GM12878 (cell line): Measurements from ENCODE around the gene EFNA1.

Source experiments
- BHLHE40 ChIP-seq, 2 experiments: fragments of 450-650 bp in 1 of 2; IDR thresholded peaks; 2 replicates each; pipeline ENCODE4 v1.6.1; 2011 to 2017; ENCODE audit warnings: low read depth in 2 of 2, borderline replicate concordance in 1 of 2, improper control_type of control experiment in 1 of 2, low read length in 1 of 2, mild to moderate bottlenecking in 1 of 2
- CEBPB ChIP-seq, 2 experiments: fragments of 150-350 bp in 1 of 2; IDR thresholded peaks; 2 replicates each; pipeline ENCODE4 v1.6.1; 2012 to 2014; ENCODE audit warnings: low read depth in 2 of 2, low read length in 2 of 2, borderline replicate concordance in 1 of 2, inconsistent platforms in 1 of 2
- CHD2 ChIP-seq: IDR thresholded peaks from 2 replicates; pipeline ENCODE4 v1.6.1; 2011; ENCODE audit warnings: low read depth, low read length, improper control_type of control experiment, borderline replicate concordance
- EZH2 ChIP-seq: IDR thresholded peaks from 2 replicates; pipeline ENCODE4 v1.6.1; 2012; ENCODE audit warnings: low read depth, mild to moderate bottlenecking, control low read depth, inconsistent platforms, low read length, borderline replicate concordance; ENCODE audit not compliant: control insufficient read depth
- KDM1A ChIP-seq: fragments of 200-600 bp; sonication (generic); IDR thresholded peaks from 2 replicates; pipeline ENCODE4 v1.6.1; 2016; ENCODE audit warnings: borderline replicate concordance
- POLR2A ChIP-seq: IDR thresholded peaks from 2 replicates; pipeline ENCODE4 v1.6.1; 2011; ENCODE audit warnings: low read depth, mild to moderate bottlenecking, low read length
- SP1 ChIP-seq: IDR thresholded peaks from one replicate; pipeline ENCODE4 v1.6.1; 2011; ENCODE audit warnings: low read depth, low read length
- TF ChIP-seq, protein P1 (sequence below): IDR thresholded peaks from 2 replicates; pipeline ENCODE4 v1.6.1; 2012; ENCODE audit warnings: low read depth, low read length, improper control_type of control experiment
- TF ChIP-seq, protein P2 (sequence below), 3 experiments: IDR thresholded peaks in 2 of 3; conservative IDR thresholded peaks in 1 of 3; 2 replicates each; pipeline ENCODE4 v1.5.1; 2011; ENCODE audit warnings: low read depth in 3 of 3, low read length in 3 of 3, mild to moderate bottlenecking in 3 of 3, control low read depth in 2 of 3, moderate library complexity in 2 of 3, inconsistent platforms in 1 of 3, mixed read lengths in 1 of 3; ENCODE audit not compliant: control insufficient read depth in 2 of 3, insufficient read depth in 1 of 3; ENCODE audit errors: extremely low read depth in 1 of 3
- TF ChIP-seq, protein P3 (sequence below): fragments of 450-650 bp; IDR thresholded peaks from 2 replicates; pipeline ENCODE4 v1.6.1; 2017; ENCODE audit warnings: mild to moderate bottlenecking
- TF ChIP-seq, protein P4 (sequence below): IDR thresholded peaks from 2 replicates; pipeline ENCODE4 v1.6.1; 2012; ENCODE audit warnings: low read depth, low read length, improper control_type of control experiment

DNA sequence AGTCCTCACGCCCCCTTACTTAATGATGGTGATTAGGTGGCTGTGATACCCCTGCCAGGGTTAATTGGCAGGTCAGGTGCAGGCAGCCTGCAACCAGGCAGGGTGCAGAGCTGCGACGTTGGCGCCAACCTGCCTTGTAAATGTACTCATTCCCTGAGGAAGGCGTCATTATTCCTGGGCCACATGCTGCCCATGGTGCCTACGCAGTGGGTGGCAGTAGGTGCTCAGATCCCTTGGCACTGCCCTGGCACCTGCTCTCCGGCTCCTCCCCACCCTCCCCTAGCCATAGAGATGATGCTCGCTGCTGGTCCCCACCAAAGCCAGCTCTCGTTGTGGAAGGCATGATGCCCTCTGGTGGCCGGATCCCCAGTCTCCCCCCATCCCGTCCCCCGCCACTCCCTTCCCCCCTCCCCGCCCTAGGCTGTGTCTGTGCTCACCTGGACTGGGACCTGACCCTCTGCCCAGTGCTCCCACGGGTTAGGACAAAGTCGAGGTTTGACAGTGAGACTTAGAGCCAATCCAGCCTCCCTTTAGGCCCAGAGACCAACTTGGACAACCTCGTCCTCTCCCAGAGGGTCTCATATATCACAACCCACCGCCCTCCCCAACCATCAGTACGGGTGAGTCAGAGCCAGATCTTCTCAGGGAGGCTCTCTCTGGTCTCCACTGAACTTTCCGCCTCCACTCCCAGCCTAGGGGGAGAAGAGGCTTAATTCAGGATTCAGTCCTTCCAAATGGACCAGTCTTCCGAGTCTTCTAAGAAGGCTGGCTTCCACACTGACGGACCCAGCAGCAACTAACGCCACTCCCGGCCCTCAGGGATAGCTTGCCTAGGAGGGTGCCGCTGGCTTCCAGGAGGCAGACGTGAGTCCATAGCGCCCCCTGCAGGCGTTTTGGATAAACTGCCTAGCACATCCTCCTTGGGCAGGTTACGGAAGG is 39.8 kb downstream of the EFNA1 start:
- TF ChIP-seq EZH2 (no peak), BHLHE40 (IDR thresholded peaks at IDR 0.05; ENCODE audit: borderline replicate concordance in 1 of 2, low read depth in 2 of 2, low read length in 1 of 2) (no peak), POLR2A (no peak), CEBPB (IDR thresholded peaks at IDR 0.05; ENCODE audit: borderline replicate concordance in 1 of 2, low read depth in 2 of 2, low read length in 2 of 2) (no peak), KDM1A (no peak), CHD2 (no peak), SP1 (no peak)
- TF ChIP-seq, protein P1, sequence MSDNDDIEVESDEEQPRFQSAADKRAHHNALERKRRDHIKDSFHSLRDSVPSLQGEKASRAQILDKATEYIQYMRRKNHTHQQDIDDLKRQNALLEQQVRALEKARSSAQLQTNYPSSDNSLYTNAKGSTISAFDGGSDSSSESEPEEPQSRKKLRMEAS = no peak
- TF ChIP-seq, protein P2, sequence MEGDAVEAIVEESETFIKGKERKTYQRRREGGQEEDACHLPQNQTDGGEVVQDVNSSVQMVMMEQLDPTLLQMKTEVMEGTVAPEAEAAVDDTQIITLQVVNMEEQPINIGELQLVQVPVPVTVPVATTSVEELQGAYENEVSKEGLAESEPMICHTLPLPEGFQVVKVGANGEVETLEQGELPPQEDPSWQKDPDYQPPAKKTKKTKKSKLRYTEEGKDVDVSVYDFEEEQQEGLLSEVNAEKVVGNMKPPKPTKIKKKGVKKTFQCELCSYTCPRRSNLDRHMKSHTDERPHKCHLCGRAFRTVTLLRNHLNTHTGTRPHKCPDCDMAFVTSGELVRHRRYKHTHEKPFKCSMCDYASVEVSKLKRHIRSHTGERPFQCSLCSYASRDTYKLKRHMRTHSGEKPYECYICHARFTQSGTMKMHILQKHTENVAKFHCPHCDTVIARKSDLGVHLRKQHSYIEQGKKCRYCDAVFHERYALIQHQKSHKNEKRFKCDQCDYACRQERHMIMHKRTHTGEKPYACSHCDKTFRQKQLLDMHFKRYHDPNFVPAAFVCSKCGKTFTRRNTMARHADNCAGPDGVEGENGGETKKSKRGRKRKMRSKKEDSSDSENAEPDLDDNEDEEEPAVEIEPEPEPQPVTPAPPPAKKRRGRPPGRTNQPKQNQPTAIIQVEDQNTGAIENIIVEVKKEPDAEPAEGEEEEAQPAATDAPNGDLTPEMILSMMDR (IDR thresholded peaks at IDR 0.05 in 2 of 3, conservative IDR thresholded peaks at IDR 0.05 in 1 of 3; ENCODE audit: control insufficient read depth in 2 of 3, extremely low read depth in 1 of 3, insufficient read depth in 1 of 3, low read depth in 3 of 3, low read length in 3 of 3) = peak; percentile 88 to 98 (median 94)
- TF ChIP-seq, protein P3, sequence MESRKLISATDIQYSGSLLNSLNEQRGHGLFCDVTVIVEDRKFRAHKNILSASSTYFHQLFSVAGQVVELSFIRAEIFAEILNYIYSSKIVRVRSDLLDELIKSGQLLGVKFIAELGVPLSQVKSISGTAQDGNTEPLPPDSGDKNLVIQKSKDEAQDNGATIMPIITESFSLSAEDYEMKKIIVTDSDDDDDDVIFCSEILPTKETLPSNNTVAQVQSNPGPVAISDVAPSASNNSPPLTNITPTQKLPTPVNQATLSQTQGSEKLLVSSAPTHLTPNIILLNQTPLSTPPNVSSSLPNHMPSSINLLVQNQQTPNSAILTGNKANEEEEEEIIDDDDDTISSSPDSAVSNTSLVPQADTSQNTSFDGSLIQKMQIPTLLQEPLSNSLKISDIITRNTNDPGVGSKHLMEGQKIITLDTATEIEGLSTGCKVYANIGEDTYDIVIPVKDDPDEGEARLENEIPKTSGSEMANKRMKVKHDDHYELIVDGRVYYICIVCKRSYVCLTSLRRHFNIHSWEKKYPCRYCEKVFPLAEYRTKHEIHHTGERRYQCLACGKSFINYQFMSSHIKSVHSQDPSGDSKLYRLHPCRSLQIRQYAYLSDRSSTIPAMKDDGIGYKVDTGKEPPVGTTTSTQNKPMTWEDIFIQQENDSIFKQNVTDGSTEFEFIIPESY = no peak
- TF ChIP-seq, protein P4, sequence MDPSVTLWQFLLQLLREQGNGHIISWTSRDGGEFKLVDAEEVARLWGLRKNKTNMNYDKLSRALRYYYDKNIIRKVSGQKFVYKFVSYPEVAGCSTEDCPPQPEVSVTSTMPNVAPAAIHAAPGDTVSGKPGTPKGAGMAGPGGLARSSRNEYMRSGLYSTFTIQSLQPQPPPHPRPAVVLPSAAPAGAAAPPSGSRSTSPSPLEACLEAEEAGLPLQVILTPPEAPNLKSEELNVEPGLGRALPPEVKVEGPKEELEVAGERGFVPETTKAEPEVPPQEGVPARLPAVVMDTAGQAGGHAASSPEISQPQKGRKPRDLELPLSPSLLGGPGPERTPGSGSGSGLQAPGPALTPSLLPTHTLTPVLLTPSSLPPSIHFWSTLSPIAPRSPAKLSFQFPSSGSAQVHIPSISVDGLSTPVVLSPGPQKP = no peak
